ENCODE measurements around the gene NME4. TPM values are rescaled to one million over a fixed set of nuclear protein-coding genes. Genes with fewer than 3 reads are reported as not detected.
A peak's percentile ranks its signal among the peaks of the same experiment; 100 is the strongest.

NME4 gene
- total and polyA plus RNA-seq, 10 of the 15 experiments (the other 5 are each of a cell fraction or from before 2014, with no cell fraction given) = 11.0 to 235 (median 97.7) TPM

- TF ChIP-seq NKRF (conservative IDR thresholded peaks at IDR 0.05) (no peak), POLR2AphosphoS5 (IDR thresholded peaks at IDR 0.05; ENCODE audit: low read length) (no peak), ZNF622 (IDR thresholded peaks at IDR 0.05) (no peak), SIN3A (IDR thresholded peaks at IDR 0.05; ENCODE audit: low read depth, low read length) (no peak), ZNF217 (IDR thresholded peaks at IDR 0.05) (no peak), ZNF274 (IDR thresholded peaks at IDR 0.05; ENCODE audit: insufficient read depth, insufficient read length) (no peak)
- TF ChIP-seq, protein P1, sequence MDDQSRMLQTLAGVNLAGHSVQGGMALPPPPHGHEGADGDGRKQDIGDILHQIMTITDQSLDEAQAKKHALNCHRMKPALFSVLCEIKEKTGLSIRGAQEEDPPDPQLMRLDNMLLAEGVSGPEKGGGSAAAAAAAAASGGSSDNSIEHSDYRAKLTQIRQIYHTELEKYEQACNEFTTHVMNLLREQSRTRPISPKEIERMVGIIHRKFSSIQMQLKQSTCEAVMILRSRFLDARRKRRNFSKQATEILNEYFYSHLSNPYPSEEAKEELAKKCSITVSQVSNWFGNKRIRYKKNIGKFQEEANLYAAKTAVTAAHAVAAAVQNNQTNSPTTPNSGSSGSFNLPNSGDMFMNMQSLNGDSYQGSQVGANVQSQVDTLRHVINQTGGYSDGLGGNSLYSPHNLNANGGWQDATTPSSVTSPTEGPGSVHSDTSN (IDR thresholded peaks at IDR 0.05; ENCODE audit: insufficient replicate concordance, low read depth, low read length) = peak; percentile 98
- TF ChIP-seq, protein P2, sequence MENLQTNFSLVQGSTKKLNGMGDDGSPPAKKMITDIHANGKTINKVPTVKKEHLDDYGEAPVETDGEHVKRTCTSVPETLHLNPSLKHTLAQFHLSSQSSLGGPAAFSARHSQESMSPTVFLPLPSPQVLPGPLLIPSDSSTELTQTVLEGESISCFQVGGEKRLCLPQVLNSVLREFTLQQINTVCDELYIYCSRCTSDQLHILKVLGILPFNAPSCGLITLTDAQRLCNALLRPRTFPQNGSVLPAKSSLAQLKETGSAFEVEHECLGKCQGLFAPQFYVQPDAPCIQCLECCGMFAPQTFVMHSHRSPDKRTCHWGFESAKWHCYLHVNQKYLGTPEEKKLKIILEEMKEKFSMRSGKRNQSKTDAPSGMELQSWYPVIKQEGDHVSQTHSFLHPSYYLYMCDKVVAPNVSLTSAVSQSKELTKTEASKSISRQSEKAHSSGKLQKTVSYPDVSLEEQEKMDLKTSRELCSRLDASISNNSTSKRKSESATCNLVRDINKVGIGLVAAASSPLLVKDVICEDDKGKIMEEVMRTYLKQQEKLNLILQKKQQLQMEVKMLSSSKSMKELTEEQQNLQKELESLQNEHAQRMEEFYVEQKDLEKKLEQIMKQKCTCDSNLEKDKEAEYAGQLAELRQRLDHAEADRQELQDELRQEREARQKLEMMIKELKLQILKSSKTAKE (IDR thresholded peaks at IDR 0.05; ENCODE audit: low read depth, poor library complexity, severe bottlenecking) = peak; percentile 27
Measured at GRCh38 chr16:370443-370842, 26.6 kb upstream of the NME4 start, which contains the start of gene MRPL28 (continued).
